Common myeloid progenitor, CD34-positive (primary cell): Measurements from ENCODE around the gene ETS2.

Experiments
- CTCF ChIA-PET: fragments of 350-600 bp; sonication (Branson Sonifier 250); formaldehyde crosslinking; loops from one replicate; lab custom pipeline; 2021; ENCODE audit warnings: antibody characterized with exemption; lab: Charles Lee
- POLR2A ChIA-PET: fragments of 350-600 bp; sonication (Branson Sonifier 250); formaldehyde crosslinking; loops from one replicate; lab custom pipeline; 2021; ENCODE audit warnings: antibody characterized with exemption; lab: Charles Lee
- DNase-seq, 3 donors: peaks; one replicate each; pipeline versions ENCODE4 v3.0.0 to v3.0.0-alpha.2; 2013
- H3K27ac ChIP-seq, 2 experiments: 1 replicate in 1 of 2; 2 replicates in 1 of 2; pipeline ENCODE4 v1.7.0; 2013; ENCODE audit warnings: inconsistent platforms in 2 of 2, low read length in 2 of 2, mild to moderate bottlenecking in 2 of 2, low read depth in 1 of 2, moderate library complexity in 1 of 2; ENCODE audit not compliant: severe bottlenecking in 2 of 2, insufficient read depth in 1 of 2, poor library complexity in 1 of 2
- H3K27me3 ChIP-seq, 5 experiments: replicated peaks in 2 of 5; 1 replicate in 3 of 5; 2 replicates in 2 of 5; pipeline versions ENCODE4 v1.6.1 to v1.7.0; 2013; ENCODE audit warnings: low read length in 4 of 5, mild to moderate bottlenecking in 2 of 5, moderate library complexity in 2 of 5, inconsistent platforms in 1 of 5; ENCODE audit not compliant: insufficient read depth in 5 of 5, control insufficient read depth in 4 of 5
- H3K36me3 ChIP-seq, 4 experiments: 1 replicate in 2 of 4; 2 replicates in 2 of 4; pipeline versions ENCODE4 v1.6.1 to v1.7.0; 2013; ENCODE audit warnings: low read length in 3 of 4, control low read depth in 1 of 4, mild to moderate bottlenecking in 1 of 4; ENCODE audit not compliant: control insufficient read depth in 4 of 4, insufficient read depth in 4 of 4
- H3K4me1 ChIP-seq, 4 experiments: 1 replicate in 3 of 4; 2 replicates in 1 of 4; pipeline versions ENCODE4 v1.6.1 to v1.7.1; 2013; ENCODE audit warnings: low read length in 3 of 4, mild to moderate bottlenecking in 3 of 4, control low read depth in 1 of 4, inconsistent platforms in 1 of 4, moderate library complexity in 1 of 4; ENCODE audit not compliant: control insufficient read depth in 4 of 4, insufficient read depth in 4 of 4; ENCODE audit errors: control extremely low read depth in 1 of 4
- H3K4me3 ChIP-seq, 7 experiments: 1 replicate in 4 of 7; 2 replicates in 3 of 7; pipeline versions ENCODE4 v1.5.1 to v1.7.0; 2013; ENCODE audit warnings: mild to moderate bottlenecking in 7 of 7, low read length in 6 of 7, moderate library complexity in 6 of 7, inconsistent platforms in 2 of 7, low read depth in 2 of 7, control low read depth in 1 of 7; ENCODE audit not compliant: insufficient read depth in 4 of 7, control insufficient read depth in 1 of 7; ENCODE audit errors: extremely low read depth in 1 of 7
- H3K9me3 ChIP-seq, 5 experiments: 1 replicate in 4 of 5; 2 replicates in 1 of 5; pipeline versions ENCODE4 v1.6.1 to v1.7.1; 2013; ENCODE audit warnings: low read length in 4 of 5, mild to moderate bottlenecking in 2 of 5, inconsistent platforms in 1 of 5, low read depth in 1 of 5, moderate library complexity in 1 of 5; ENCODE audit not compliant: control insufficient read depth in 4 of 5, insufficient read depth in 2 of 5; ENCODE audit errors: control extremely low read depth in 1 of 5
- WGBS: methylation state at CpG from one replicate; pipeline ENCODE4 v1.1.5; 2013; ENCODE audit not compliant: insufficient coverage; 5-methylcytosine and 5-hydroxymethylcytosine counted together

The ETS2 gene

DNA sequence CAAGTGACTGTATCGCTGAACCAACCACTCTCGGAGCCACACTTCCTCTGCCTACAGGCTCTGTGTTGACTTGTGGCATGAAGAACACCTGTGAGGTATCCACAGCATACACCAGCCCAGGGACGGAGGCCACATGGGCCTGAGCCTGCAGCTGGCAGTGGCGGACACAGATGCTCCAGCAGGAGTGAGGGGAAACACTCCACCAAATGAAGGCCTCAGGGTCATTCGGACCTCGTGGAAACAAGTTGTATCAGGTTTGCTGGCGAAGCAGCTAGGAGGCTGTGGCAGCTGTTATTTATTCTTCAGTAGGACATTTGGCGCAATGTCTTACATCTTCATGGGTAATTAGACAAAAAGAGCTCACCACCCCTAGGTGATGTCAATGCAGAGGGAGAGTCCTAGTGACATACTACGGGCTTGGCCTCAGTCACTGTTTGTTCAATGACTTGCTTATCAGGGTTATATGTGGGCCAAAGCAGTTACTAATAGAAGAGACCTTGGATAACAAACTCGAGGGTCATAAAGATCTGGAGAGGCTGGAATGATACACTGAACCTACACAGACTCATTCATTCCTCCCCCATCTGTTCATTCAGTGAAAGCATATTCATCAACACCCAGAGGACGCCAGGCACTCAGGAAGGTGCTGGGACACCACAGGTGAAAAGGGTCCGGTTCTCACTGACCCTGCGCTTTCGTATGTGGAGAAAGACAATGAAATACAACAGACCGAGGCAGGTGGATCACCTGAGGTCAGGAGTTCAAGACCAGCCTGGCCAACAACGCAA is 11.6 kb upstream of the ETS2 start:
- Histone ChIP-seq H3K4me3 (no peak overlapping the region), H3K9me3 (no peaks in the 10 kb centered on the region), H3K36me3 (no peaks in the 10 kb centered on the region), H3K4me1 (peaks cover 0 to 21% (median 8%) of the 10 kb centered on the region in 4 experiments), H3K27ac (no peak overlapping the region), H3K27me3 (no peaks in the 10 kb centered on the region)
- WGBS = 95% methylated on average over 15 of the region's 16 CpGs
- DNase-seq = no peak
- CTCF ChIA-PET = interaction anchor here (1.3 kb wide), 1 partner anchor 34 kb away, joined by 4 read pairs; no protein-coding TSS in a partner anchor
- POLR2A ChIA-PET = no interaction called here

DNA sequence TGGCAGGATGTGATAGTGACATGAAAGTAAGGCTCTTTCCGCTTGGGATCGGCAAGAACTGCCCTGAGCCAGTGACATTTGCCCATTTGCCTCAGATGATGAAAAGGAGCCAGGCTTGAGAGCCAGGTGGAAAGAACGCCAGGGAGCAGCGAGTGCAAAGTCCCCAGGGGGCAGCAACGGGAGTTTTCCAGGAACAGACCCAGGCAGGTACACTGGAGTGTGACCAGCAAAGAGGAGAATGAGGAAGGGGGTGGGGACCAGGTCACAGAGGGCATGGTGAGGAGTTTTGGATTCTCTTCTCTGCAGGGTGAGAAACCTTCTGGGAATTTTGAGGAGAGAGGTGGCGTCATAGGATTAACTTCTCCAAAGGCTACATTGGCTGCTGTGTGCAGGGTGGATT is 10.8 kb upstream of the ETS2 start:
- Histone ChIP-seq H3K36me3 (no peaks in the 10 kb centered on the region), H3K27me3 (no peaks in the 10 kb centered on the region), H3K4me1 (peaks cover 0 to 16% (median 6%) of the 10 kb centered on the region in 4 experiments), H3K27ac (no peak overlapping the region), H3K4me3 (no peak overlapping the region), H3K9me3 (no peaks in the 10 kb centered on the region)
- ChIA-PET CTCF (interaction anchor here (1.5 to 1.9 kb wide), 2 partner anchors 10 to 83 kb away, joined by 3 to 6 read pairs; no protein-coding TSS in a partner anchor), POLR2A (no interaction called here)
- 100% methylated on average over 6 of the region's 6 CpGs for whole genome bisulfite sequencing
- DNase-seq = no peak

DNA sequence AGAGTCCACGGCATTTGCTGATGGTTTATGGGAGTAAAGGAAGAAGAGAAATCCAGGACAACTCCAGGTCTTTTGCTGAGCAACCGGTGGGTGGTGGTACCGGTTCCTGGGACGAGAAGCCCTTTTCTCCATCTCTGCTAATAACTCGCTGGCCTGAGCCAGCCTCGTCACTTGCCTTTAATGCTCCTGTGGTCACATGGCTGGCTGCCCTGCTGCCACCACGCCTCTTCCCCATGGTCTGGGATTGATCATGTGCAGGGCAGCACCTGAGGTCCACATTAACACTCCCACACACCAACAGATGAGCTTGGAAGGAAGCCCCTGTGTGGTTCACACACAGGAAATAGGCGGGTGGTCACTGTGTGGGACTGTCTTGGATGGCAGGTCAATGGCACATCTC is 10.3 kb upstream of the ETS2 start:
- no peak for DNase-seq
- ChIA-PET CTCF (interaction anchor here (1.5 to 1.9 kb wide), 2 partner anchors 9 to 83 kb away, joined by 3 to 6 read pairs; no protein-coding TSS in a partner anchor), POLR2A (no interaction called here)
- no peaks in the 10 kb centered on the region for H3K36me3 ChIP-seq
- H3K4me1 ChIP-seq = peaks cover 0 to 11% (median 5%) of the 10 kb centered on the region in 4 experiments
- WGBS = over 99% methylated on average over 8 of the region's 8 CpGs
- no peaks in the 10 kb centered on the region for H3K9me3 ChIP-seq
- H3K4me3 ChIP-seq = no peak overlapping the region
- H3K27ac ChIP-seq = no peak overlapping the region
- H3K27me3 ChIP-seq = no peaks in the 10 kb centered on the region

DNA sequence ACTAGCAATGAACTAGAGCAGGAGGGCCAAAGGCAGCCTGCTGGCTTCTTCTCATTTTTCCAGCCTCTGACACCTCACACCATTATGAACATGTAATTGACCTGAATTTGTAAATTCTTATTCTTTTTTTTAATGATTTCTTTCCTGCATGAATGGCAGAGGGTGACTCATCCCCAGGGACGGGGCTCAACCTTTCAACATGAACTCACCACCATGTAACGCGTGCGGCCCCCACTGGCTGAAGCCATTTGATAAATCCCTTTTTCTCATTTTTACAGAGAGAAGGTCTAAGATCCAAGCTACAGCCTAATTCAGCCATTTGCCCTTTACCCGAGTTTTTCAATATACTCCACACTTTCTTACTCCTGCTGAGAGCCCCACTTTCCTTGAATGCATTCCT is 9.3 kb upstream of the ETS2 start:
- POLR2A ChIA-PET = no interaction called here
- no peaks in the 10 kb centered on the region for H3K9me3 ChIP-seq
- no peak overlapping the region for H3K4me3 ChIP-seq
- peaks cover 0 to 10% (median 1%) of the 10 kb centered on the region in 4 experiments for H3K4me1 ChIP-seq
- no peaks in the 10 kb centered on the region for H3K36me3 ChIP-seq
- 85% methylated on average over 5 of the region's 5 CpGs for WGBS
- DNase-seq = peak in 2 of 3 donors; percentile 66 to 72
- no peak overlapping the region for H3K27ac ChIP-seq
- no peaks in the 10 kb centered on the region for H3K27me3 ChIP-seq
- CTCF ChIA-PET = interaction anchor here (0.8 to 1.9 kb wide), 6 partner anchors 8 to 129 kb away, joined by 3 to 6 read pairs (median 4); no protein-coding TSS in a partner anchor

DNA sequence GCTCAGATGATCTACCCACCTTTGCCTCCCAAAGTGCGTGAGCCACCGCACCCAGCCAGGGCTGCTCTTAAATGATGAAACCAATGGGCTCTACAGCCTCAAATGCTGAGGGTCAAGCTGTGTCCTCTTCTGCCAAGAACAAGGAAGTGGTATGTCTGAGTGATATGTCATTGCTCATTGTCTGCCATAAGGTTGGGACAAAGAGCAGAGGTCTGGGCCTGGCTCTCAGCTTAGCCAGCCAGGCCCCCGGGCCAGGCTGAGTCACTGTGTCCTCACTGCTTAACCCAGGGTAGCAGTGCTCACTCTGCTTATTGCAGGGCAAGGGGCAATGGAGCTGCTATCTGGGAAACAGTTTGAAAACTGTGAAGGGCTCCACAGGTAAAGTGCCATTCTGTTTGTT is 8.3 kb upstream of the ETS2 start:
- WGBS = 93% methylated on average over 3 of the region's 3 CpGs
- Histone ChIP-seq H3K9me3 (no peaks in the 10 kb centered on the region), H3K27me3 (no peaks in the 10 kb centered on the region), H3K27ac (no peak overlapping the region), H3K36me3 (no peaks in the 10 kb centered on the region), H3K4me3 (no peak overlapping the region), H3K4me1 (peaks cover 0 to 12% (median 3%) of the 10 kb centered on the region in 4 experiments)
- POLR2A ChIA-PET = no interaction called here
- DNase-seq = no peak
- CTCF ChIA-PET = interaction anchor here (0.9 to 1.7 kb wide), 2 partner anchors 26 to 52 kb away, joined by 3 to 5 read pairs; no protein-coding TSS in a partner anchor

DNA sequence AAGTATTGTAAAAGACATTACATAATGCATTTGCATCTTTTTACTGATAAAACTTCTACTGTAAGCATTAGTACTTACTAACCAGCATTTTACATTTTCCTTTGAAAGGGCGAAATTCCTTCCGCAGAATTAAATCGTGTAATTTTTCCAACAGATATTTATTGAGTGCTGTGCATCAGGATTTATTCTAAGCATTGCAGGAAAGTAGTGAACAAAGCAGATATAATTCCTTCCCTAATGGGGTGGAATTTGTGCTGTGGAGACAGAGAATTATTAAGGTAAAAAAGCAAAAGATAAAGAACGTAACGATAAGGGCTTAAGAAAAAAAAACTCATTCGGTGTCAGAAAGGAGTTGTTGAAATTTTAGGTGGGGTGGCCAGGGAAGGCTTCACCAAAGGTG is 7.6 kb upstream of the ETS2 start:
- CTCF ChIA-PET = interaction anchor here (0.9 to 1.5 kb wide), 3 partner anchors 26 to 66 kb away, joined by 3 to 5 read pairs (median 3); no protein-coding TSS in a partner anchor
- Histone ChIP-seq H3K27ac (no peak overlapping the region), H3K36me3 (no peaks in the 10 kb centered on the region), H3K27me3 (no peaks in the 10 kb centered on the region), H3K9me3 (no peaks in the 10 kb centered on the region), H3K4me3 (no peak overlapping the region), H3K4me1 (peaks cover 0 to 17% (median 5%) of the 10 kb centered on the region in 4 experiments)
- POLR2A ChIA-PET = no interaction called here
- 100% methylated on average over 3 of the region's 6 CpGs for WGBS
- no peak for DNase-seq

DNA sequence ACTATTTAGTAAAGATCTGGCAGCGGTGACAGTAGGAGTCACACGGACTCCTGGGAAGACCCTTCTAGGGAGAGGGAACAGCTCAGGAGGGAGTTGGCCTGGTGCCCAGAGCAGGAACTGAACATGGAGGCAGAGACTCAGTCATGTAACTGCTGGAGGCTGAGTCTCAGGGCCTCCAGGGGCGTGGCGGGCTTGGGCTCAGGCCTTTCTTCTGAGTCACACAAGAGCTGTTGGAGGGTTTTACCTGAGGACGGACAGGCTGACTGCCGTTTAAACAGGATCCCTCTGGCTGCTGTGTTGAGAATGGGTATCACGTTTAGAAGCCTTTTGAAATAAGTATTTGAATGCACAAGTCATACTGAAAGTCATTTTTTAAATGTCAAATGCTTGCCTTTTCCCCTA is 7.2 kb upstream of the ETS2 start:
- ChIA-PET POLR2A (no interaction called here), CTCF (interaction anchor here (0.9 to 1.5 kb wide), 3 partner anchors 27 to 67 kb away, joined by 3 to 5 read pairs (median 3); no protein-coding TSS in a partner anchor)
- WGBS = 100% methylated on average over 4 of the region's 7 CpGs
- no peak for DNase-seq
- Histone ChIP-seq H3K9me3 (no peaks in the 10 kb centered on the region), H3K4me3 (no peak overlapping the region), H3K4me1 (peaks cover 0 to 21% (median 9%) of the 10 kb centered on the region in 4 experiments), H3K36me3 (no peaks in the 10 kb centered on the region), H3K27ac (no peak overlapping the region), H3K27me3 (no peaks in the 10 kb centered on the region)
